Measurements from ENCODE around the gene SLC33A1.
"Not testable (repeated sequence)": the region's sequence is repeated elsewhere in the genome, so short reads cannot be mapped to it uniquely, and the experiment has no call there.

The SLC33A1 gene

GRCh38 chr3:155872904-155873646 lies 18.8 kb upstream of the SLC33A1 start:
- ATAC-seq (replicated peaks) (no peak), DNase-seq (no peak)
- Mint-ChIP-seq H3K27me3 (no peaks in the 10 kb centered on the region), H3K9me3 (no peaks in the 10 kb centered on the region), H3K36me3 (ENCODE audit: insufficient read depth) (peaks cover 3% of the 10 kb centered on the region), H3K4me3 (peak overlapping the region in 1 of 2 donors; percentile 86), H3K4me1 (ENCODE audit: low read depth in 2 of 2) (peaks cover 22 to 49% of the 10 kb centered on the region in 2 donors), H3K27ac (no peak overlapping the region)

- Mint-ChIP-seq H3K36me3 (ENCODE audit: insufficient read depth) (no peaks in the 10 kb centered on the region), H3K27ac (peak overlapping the region; percentile 82 to 94), H3K27me3 (no peaks in the 10 kb centered on the region), H3K9me3 (no peaks in the 10 kb centered on the region), H3K4me3 (peak overlapping the region; percentile 84 to 86), H3K4me1 (ENCODE audit: low read depth in 2 of 2) (peaks cover 15 to 37% of the 10 kb centered on the region in 2 donors)
- no peak for DNase-seq
- no peak for ATAC-seq (replicated peaks)
Observed at GRCh38 chr3:155871746-155872158, 17.5 kb upstream of the SLC33A1 start.

GRCh38 chr3:155870945-155871745 lies 16.9 kb upstream of the SLC33A1 start:
- H3K4me3 Mint-ChIP-seq = peak overlapping the region; percentile 84 to 86

GRCh38 chr3:155870133-155870944 lies 16.1 kb upstream of the SLC33A1 start, which contains the start of gene GMPS:
Gene GMPS, plus strand, starts transcription at chr3:155870650. Its CDS starts 221 bp downstream, at chr3:155870871.
- DNase-seq = peak; percentile 95 to 98 (median 98)
- H3K4me1 Mint-ChIP-seq (ENCODE audit: low read depth in 2 of 2) = peaks cover 12 to 27% of the 10 kb centered on the region in 2 donors
- H3K36me3 Mint-ChIP-seq (ENCODE audit: insufficient read depth) = no peaks in the 10 kb centered on the region
- H3K9me3 Mint-ChIP-seq = no peaks in the 10 kb centered on the region
- peak within 1 kb of the TSS; percentile 84 to 86 for H3K4me3 Mint-ChIP-seq
- peak; percentile 89 for ATAC-seq (replicated peaks)
- peak within 1 kb of the TSS; percentile 94 for H3K27ac Mint-ChIP-seq
- H3K27me3 Mint-ChIP-seq = no peaks in the 10 kb centered on the region

More at GRCh38 chr3:155870945-155871745, 16.9 kb upstream of the SLC33A1 start:
- no peaks in the 10 kb centered on the region for H3K9me3 Mint-ChIP-seq
- peak overlapping the region; percentile 82 to 94 for H3K27ac Mint-ChIP-seq
- no peaks in the 10 kb centered on the region for H3K36me3 Mint-ChIP-seq (ENCODE audit: insufficient read depth)
- ATAC-seq (replicated peaks) (peak; percentile 16), DNase-seq (peak; percentile 15 to 19 (median 18))
- H3K4me1 Mint-ChIP-seq (ENCODE audit: low read depth in 2 of 2) = peaks cover 15 to 35% of the 10 kb centered on the region in 2 donors
- no peaks in the 10 kb centered on the region for H3K27me3 Mint-ChIP-seq

GRCh38 chr3:155869691-155870090 lies 15.5 kb upstream of the SLC33A1 start:
- Mint-ChIP-seq H3K4me1 (ENCODE audit: low read depth in 2 of 2) (peaks cover 9 to 24% of the 10 kb centered on the region in 2 donors), H3K27me3 (no peaks in the 10 kb centered on the region), H3K36me3 (ENCODE audit: insufficient read depth) (no peaks in the 10 kb centered on the region), H3K4me3 (peak overlapping the region; percentile 84 to 86), H3K9me3 (no peaks in the 10 kb centered on the region), H3K27ac (peak overlapping the region; percentile 90 to 94)
- DNase-seq = no peak
- ATAC-seq (replicated peaks) = no peak

DNA sequence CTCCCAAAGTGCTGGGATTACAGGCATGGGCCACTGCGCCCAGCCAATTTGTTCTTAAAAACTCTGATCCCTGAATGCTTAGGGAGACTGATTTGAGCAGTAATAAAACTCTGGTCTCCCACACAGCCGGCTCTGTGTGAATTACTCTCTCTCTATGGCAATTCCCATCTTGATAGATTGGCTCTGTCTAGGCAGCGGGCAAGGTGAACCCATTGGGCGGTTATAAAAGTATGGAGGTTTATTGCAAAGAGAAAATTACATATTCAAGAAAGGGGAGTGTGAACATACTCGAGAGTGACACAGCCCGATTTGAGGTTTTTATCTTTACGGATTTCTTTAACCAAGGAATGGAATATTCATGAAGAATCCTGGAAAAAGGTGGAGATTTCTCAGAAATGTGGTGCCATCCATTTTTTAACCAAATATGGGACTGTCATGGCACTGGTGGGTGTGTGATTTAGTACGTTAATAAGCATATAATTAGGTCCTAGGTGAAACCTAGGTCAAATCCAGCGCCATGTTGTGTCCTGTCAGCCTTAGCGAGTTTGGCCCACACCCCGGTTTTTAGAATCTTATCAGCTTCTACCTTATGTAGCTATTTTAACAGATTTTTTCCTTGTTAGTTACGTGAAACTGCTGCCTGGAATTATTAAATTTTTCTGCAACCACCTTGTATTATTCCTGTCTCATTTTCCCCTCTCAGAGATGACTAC lies 9.0 kb upstream of the SLC33A1 start:
- peaks cover 7% of the 10 kb centered on the region for H3K36me3 Mint-ChIP-seq (ENCODE audit: insufficient read depth)
- DNase-seq (no peak), ATAC-seq (replicated peaks) (no peak)
- H3K4me3 Mint-ChIP-seq = peak overlapping the region; percentile 57 to 60
- no peaks in the 10 kb centered on the region for H3K27me3 Mint-ChIP-seq
- H3K4me1 Mint-ChIP-seq (ENCODE audit: low read depth in 2 of 2) = peaks cover 7 to 23% of the 10 kb centered on the region in 2 donors
- H3K27ac Mint-ChIP-seq = peak overlapping the region; percentile 91 to 94
- H3K9me3 Mint-ChIP-seq = no peaks in the 10 kb centered on the region

DNA sequence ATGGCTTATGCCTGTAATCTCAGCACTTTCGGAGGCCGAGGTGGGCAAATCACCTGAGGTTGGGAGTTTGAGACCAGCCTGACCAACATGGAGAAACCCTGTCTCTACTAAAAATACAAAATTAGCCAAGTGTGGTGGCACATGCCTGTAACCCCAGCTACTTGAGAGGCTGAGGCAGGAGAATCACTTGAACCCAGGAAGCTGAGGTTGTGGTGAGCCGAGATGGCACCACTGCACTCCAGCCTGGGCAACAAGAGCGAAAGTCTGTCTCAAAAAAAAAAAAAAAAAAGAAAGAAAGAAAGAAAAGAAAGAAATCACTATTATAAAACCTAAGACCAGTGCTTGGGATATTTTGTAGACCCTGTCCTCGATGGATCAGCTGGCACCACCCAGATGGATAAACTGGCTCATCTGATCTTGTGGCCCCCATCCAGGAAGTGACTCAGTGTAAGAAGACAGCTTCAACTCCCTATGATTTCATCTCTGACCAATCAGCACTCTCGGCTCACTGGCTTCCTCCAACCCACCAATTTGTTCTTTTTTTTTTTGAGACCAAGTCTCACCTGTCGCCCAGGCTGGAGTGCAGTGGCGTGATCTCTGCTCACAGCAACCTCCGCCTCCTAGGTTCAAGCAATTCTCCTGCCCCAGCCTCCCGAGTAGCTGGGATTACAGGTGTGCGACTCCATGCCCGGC lies 8.2 kb upstream of the SLC33A1 start:
- H3K27ac Mint-ChIP-seq = peak overlapping the region; percentile 91 to 94
- not testable (repeated sequence) for H3K36me3 Mint-ChIP-seq (ENCODE audit: insufficient read depth); H3K9me3 Mint-ChIP-seq; H3K27me3 Mint-ChIP-seq
- H3K4me3 Mint-ChIP-seq = peak overlapping the region; percentile 57 to 60
- H3K4me1 Mint-ChIP-seq (ENCODE audit: low read depth in 2 of 2) = peaks cover 7 to 23% of the 10 kb centered on the region in 2 donors
- ATAC-seq (replicated peaks) (peak; percentile 96), DNase-seq (peak; percentile 48 to 56 (median 53))

DNA sequence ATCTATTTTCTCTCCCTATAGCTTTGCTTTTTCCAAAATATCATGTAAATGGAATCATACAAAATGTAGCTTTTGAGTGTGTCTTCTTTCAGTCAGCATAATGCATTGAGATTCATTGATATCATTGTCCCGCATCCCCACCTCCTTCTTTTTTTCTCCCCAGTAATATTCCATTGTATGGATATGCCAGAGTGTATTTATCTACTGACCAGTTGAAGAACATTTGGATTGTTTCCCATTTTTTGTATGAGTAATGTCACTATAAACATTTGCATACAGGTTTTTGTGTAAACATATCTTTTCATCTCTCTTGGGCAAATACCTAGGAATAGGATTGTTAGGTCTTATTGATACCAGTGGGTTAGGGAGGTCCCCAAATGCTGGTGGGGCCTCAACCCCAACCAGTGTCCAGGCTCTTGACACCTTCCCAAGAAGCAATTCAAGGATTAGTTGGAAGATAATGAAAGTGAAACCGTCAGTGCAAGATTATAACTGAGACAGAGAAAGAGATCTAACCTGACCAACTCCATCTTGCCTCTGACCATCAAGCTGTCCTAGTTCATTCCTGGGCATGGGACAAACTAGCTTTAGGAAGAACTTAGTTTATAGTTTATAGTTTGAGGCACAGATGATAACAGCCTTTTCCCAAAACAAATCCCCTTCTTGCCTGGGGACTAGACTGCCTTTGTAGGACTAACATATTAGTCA lies 7.4 kb upstream of the SLC33A1 start:
- ATAC-seq (replicated peaks) (no peak), DNase-seq (no peak)
- peak overlapping the region in 1 of 2 donors; percentile 60 for H3K4me3 Mint-ChIP-seq
- peak overlapping the region; percentile 91 to 94 for H3K27ac Mint-ChIP-seq
- peaks cover 7% of the 10 kb centered on the region for H3K36me3 Mint-ChIP-seq (ENCODE audit: insufficient read depth)
- H3K4me1 Mint-ChIP-seq (ENCODE audit: low read depth in 2 of 2) = peaks cover 7 to 23% of the 10 kb centered on the region in 2 donors
- H3K9me3 Mint-ChIP-seq = no peaks in the 10 kb centered on the region
- no peaks in the 10 kb centered on the region for H3K27me3 Mint-ChIP-seq

GRCh38 chr3:155860424-155860823 lies 6.2 kb upstream of the SLC33A1 start:
- not testable (repeated sequence) for H3K4me3 Mint-ChIP-seq; DNase-seq; H3K36me3 Mint-ChIP-seq (ENCODE audit: insufficient read depth); H3K27ac Mint-ChIP-seq; H3K9me3 Mint-ChIP-seq; ATAC-seq (replicated peaks); H3K27me3 Mint-ChIP-seq
- H3K4me1 Mint-ChIP-seq (ENCODE audit: low read depth in 2 of 2) = peaks cover 7 to 23% of the 10 kb centered on the region in 2 donors

- Mint-ChIP-seq H3K4me3 (no peak overlapping the region), H3K9me3 (no peaks in the 10 kb centered on the region), H3K36me3 (ENCODE audit: insufficient read depth) (peaks cover 12% of the 10 kb centered on the region), H3K4me1 (ENCODE audit: low read depth in 2 of 2) (peaks cover 9 to 26% of the 10 kb centered on the region in 2 donors), H3K27ac (peak overlapping the region in 1 of 2 donors; percentile 42), H3K27me3 (no peaks in the 10 kb centered on the region)
- no peak for DNase-seq
- ATAC-seq (replicated peaks) = no peak
Observed at GRCh38 chr3:155859859-155860258, 5.6 kb upstream of the SLC33A1 start.

DNA sequence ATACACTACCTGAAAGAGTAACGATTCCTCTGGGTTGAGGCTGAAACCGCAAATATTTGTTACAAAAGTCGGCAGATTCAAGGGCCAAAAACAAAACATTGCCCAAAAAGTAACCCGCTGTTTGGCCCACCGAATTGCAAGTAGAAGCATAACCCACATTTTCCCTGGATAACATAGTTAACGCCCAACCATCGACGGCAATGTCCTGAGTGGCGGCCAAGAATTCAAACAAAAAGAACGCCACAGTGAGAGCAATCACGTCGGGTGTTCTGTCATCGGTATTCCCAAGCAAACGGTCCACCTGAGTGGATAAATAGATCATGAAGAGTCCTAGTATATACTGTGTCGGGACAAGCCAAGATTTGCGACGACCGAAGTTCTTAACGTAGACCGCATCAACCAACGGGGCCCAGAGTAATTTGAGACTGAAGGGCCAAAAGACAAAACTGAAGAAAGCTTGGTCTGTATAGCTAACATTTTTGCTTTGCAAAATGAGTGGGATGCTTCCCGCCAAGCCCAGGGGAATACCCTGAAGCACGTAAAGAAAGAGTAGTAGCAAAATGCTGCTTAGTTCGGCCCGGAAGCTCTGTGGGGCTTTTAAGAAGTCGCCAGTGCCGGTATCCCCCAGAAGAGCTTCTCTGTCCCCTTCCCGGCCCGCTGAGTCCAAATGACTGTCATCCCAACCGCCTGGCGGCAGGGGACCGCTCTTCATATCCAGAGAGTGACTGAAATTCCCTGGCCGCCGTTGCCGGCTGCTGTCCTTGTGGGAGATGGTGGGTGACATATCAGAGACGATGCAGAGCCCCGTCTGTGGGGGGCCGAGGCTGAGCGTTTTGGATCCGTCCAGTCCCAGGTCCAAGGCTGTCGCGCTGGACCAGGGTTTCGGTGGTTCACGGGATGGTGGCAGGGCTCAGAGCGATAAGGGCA lies 750 bp downstream of the SLC33A1 start:
- Mint-ChIP-seq H3K27me3 (no peaks in the 10 kb centered on the region), H3K9me3 (no peaks in the 10 kb centered on the region), H3K4me1 (ENCODE audit: low read depth in 2 of 2) (peaks cover 36 to 38% of the 10 kb centered on the region in 2 donors), H3K4me3 (peak overlapping the region; percentile 94 to 98), H3K27ac (peak overlapping the region; percentile 96 to 98), H3K36me3 (ENCODE audit: insufficient read depth) (peaks cover 22% of the 10 kb centered on the region)
- DNase-seq = peak; percentile 4 to 17 (median 9)
- no peak for ATAC-seq (replicated peaks)
